K562 (cell line): Measurements from ENCODE around the gene SLC7A14. TPM values are rescaled to one million over a fixed set of nuclear protein-coding genes. Genes with fewer than 3 reads are reported as not detected.
A peak's percentile ranks its signal among the peaks of the same experiment; 100 is the strongest.

Experiments used
- CBFA2T2 ChIP-seq: fragments of 450-650 bp; conservative IDR thresholded peaks from 2 replicates; pipeline ENCODE4 v1.6.1; 2017; ENCODE audit warnings: mild to moderate bottlenecking
- CHD2 ChIP-seq: IDR thresholded peaks from 2 replicates; pipeline ENCODE4 v1.6.1; 2011; ENCODE audit warnings: low read depth, low read length
- DPF2 ChIP-seq: fragments of 450-650 bp; IDR thresholded peaks from 2 replicates; pipeline ENCODE4 v1.6.1; 2016
- ETV6 ChIP-seq, 3 experiments: fragments of 150-350 bp in 1 of 3; sonication (generic) in 1 of 3; formaldehyde crosslinking in 1 of 3; IDR thresholded peaks; 2 replicates each; pipeline versions ENCODE4 v1.6.1 to v1.8.0; 2014 to 2022; ENCODE audit warnings: borderline replicate concordance in 2 of 3, low read depth in 2 of 3, antibody characterized with exemption in 1 of 3, low read length in 1 of 3, mild to moderate bottlenecking in 1 of 3, missing genetic modification reagents in 1 of 3
- HNRNPL ChIP-seq: fragments of 200-400 bp; formaldehyde crosslinking; IDR thresholded peaks from 2 replicates; pipeline ENCODE4 v1.6.1; 2017; ENCODE audit warnings: low read depth, mild to moderate bottlenecking, low read length
- JUN ChIP-seq, 2 experiments: sonication (generic) in 1 of 2; formaldehyde crosslinking in 1 of 2; IDR thresholded peaks; 2 replicates each; pipeline versions ENCODE4 v1.6.1 to v1.8.0; 2012 to 2022; ENCODE audit warnings: borderline replicate concordance in 2 of 2, mild to moderate bottlenecking in 2 of 2, improper control_type of control experiment in 1 of 2, low read depth in 1 of 2, low read length in 1 of 2, missing genetic modification reagents in 1 of 2
- PHB ChIP-seq: fragments of 250-450 bp; sonication (Bioruptor Pico); IDR thresholded peaks from 2 replicates; pipeline ENCODE4 v1.5.0; 2021
- RAD51 ChIP-seq: fragments of 450-650 bp; IDR thresholded peaks from 2 replicates; pipeline ENCODE4 v1.7.1; 2016; ENCODE audit warnings: low read depth, mild to moderate bottlenecking, borderline replicate concordance
- TARDBP ChIP-seq: fragments of 450-650 bp; IDR thresholded peaks from 2 replicates; pipeline ENCODE4 v1.6.1; 2016
- TSC22D4 ChIP-seq: fragments of 450-650 bp; IDR thresholded peaks from 2 replicates; pipeline ENCODE4 v1.6.1; 2016; ENCODE audit warnings: missing genetic modification characterization, missing biosample characterization, control low read depth
- ZEB2 ChIP-seq: fragments of 450-650 bp; IDR thresholded peaks from 2 replicates; pipeline ENCODE4 v1.6.1; 2016
- ZFX ChIP-seq: sonication (generic); formaldehyde crosslinking; IDR thresholded peaks from 2 replicates; pipeline ENCODE4 v1.8.0; 2022; ENCODE audit warnings: mild to moderate bottlenecking, missing genetic modification reagents, moderate library complexity
- ZNF274 ChIP-seq: IDR thresholded peaks from 2 replicates; pipeline ENCODE4 v1.6.1; 2011; ENCODE audit warnings: low read depth, mild to moderate bottlenecking, low read length, moderate library complexity, borderline replicate concordance
- ZNF316 ChIP-seq: fragments of 450-650 bp; IDR thresholded peaks from 2 replicates; pipeline ENCODE4 v1.6.1; 2016
- ZNF431 ChIP-seq: sonication (generic); formaldehyde crosslinking; IDR thresholded peaks from 2 replicates; pipeline ENCODE4 v1.8.0; 2022; ENCODE audit warnings: mild to moderate bottlenecking, missing genetic modification reagents
- ZNF668 ChIP-seq: fragments of 250-450 bp; sonication (Bioruptor Pico); IDR thresholded peaks from 2 replicates; pipeline ENCODE4 v1.8.0; 2022; ENCODE audit warnings: mild to moderate bottlenecking, inconsistent platforms
- ZNF77 ChIP-seq: fragments of 250-450 bp; sonication (Bioruptor Pico); IDR thresholded peaks from 2 replicates; pipeline ENCODE4 v1.5.0; 2020
- polyA plus RNA-seq, 8 experiments: library from polyadenylated mRNA; depleted of rRNA in 4 of 8; stranded (reverse) in 5 of 8; unstranded in 3 of 8; fragments of >200 nt; fragmentation: Nextera tagmentation in 2 of 8; fragmentation: Illumina TruSeq in 1 of 8; extraction: Ambion mirVana in 2 of 8; extraction: Trizol in 1 of 8; gene quantifications; 2 replicates each; pipeline versions ENCODE4 v1.2.1 to v1.2.3, GENCODE V29; 2011 to 2014; ENCODE audit warnings: inconsistent platforms in 1 of 8, missing spikeins in 1 of 8
- total RNA-seq, 7 experiments: library from RNA; depleted of rRNA in 6 of 7; stranded (reverse); fragments of >200 nt in 6 of 7; fragmentation: Illumina TruSeq in 2 of 7; extraction: Trizol in 2 of 7; gene quantifications; 2 replicates each; pipeline versions ENCODE4 v1.2.1 to v1.2.3, GENCODE V29; 2011 to 2021; ENCODE audit warnings: low replicate concordance in 1 of 7
- TF ChIP-seq, protein P1 (sequence below): fragments of 450-650 bp; IDR thresholded peaks from 2 replicates; pipeline ENCODE4 v1.6.1; 2016; ENCODE audit warnings: mild to moderate bottlenecking, moderate library complexity

Gene SLC7A14
- total and polyA plus RNA-seq, 9 of the 15 experiments (the other 6 are each of a cell fraction or from before 2014, with no cell fraction given): not detected

DNA sequence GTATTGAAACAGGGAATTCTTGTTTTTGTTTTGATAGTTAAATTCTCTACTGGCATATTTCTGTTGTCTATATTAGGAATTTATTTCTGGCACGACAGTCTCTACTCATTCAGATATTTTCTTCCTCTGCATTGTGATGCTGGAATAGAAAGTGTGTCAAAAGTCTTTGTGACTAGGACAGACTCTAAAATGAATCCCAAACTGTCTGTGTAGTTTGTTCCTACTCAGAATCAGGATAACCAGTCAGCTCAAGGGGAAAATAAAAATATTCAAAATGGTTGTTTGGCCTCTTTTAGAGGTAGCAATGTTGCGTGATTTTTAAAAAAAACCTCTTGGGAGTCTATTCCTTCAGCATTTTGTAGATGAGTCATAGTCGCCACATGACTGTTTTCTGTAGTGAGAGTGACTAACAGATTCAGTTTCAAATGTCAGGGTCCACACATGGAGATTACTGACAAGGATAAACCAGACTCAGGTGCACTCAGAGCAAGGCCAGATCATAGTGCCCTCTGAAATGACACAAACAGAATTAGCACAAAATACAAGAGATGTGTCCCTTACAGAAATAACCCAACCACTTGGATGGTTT lies 13.1 kb downstream of the SLC7A14 start (continued):
- TF ChIP-seq, protein P1, sequence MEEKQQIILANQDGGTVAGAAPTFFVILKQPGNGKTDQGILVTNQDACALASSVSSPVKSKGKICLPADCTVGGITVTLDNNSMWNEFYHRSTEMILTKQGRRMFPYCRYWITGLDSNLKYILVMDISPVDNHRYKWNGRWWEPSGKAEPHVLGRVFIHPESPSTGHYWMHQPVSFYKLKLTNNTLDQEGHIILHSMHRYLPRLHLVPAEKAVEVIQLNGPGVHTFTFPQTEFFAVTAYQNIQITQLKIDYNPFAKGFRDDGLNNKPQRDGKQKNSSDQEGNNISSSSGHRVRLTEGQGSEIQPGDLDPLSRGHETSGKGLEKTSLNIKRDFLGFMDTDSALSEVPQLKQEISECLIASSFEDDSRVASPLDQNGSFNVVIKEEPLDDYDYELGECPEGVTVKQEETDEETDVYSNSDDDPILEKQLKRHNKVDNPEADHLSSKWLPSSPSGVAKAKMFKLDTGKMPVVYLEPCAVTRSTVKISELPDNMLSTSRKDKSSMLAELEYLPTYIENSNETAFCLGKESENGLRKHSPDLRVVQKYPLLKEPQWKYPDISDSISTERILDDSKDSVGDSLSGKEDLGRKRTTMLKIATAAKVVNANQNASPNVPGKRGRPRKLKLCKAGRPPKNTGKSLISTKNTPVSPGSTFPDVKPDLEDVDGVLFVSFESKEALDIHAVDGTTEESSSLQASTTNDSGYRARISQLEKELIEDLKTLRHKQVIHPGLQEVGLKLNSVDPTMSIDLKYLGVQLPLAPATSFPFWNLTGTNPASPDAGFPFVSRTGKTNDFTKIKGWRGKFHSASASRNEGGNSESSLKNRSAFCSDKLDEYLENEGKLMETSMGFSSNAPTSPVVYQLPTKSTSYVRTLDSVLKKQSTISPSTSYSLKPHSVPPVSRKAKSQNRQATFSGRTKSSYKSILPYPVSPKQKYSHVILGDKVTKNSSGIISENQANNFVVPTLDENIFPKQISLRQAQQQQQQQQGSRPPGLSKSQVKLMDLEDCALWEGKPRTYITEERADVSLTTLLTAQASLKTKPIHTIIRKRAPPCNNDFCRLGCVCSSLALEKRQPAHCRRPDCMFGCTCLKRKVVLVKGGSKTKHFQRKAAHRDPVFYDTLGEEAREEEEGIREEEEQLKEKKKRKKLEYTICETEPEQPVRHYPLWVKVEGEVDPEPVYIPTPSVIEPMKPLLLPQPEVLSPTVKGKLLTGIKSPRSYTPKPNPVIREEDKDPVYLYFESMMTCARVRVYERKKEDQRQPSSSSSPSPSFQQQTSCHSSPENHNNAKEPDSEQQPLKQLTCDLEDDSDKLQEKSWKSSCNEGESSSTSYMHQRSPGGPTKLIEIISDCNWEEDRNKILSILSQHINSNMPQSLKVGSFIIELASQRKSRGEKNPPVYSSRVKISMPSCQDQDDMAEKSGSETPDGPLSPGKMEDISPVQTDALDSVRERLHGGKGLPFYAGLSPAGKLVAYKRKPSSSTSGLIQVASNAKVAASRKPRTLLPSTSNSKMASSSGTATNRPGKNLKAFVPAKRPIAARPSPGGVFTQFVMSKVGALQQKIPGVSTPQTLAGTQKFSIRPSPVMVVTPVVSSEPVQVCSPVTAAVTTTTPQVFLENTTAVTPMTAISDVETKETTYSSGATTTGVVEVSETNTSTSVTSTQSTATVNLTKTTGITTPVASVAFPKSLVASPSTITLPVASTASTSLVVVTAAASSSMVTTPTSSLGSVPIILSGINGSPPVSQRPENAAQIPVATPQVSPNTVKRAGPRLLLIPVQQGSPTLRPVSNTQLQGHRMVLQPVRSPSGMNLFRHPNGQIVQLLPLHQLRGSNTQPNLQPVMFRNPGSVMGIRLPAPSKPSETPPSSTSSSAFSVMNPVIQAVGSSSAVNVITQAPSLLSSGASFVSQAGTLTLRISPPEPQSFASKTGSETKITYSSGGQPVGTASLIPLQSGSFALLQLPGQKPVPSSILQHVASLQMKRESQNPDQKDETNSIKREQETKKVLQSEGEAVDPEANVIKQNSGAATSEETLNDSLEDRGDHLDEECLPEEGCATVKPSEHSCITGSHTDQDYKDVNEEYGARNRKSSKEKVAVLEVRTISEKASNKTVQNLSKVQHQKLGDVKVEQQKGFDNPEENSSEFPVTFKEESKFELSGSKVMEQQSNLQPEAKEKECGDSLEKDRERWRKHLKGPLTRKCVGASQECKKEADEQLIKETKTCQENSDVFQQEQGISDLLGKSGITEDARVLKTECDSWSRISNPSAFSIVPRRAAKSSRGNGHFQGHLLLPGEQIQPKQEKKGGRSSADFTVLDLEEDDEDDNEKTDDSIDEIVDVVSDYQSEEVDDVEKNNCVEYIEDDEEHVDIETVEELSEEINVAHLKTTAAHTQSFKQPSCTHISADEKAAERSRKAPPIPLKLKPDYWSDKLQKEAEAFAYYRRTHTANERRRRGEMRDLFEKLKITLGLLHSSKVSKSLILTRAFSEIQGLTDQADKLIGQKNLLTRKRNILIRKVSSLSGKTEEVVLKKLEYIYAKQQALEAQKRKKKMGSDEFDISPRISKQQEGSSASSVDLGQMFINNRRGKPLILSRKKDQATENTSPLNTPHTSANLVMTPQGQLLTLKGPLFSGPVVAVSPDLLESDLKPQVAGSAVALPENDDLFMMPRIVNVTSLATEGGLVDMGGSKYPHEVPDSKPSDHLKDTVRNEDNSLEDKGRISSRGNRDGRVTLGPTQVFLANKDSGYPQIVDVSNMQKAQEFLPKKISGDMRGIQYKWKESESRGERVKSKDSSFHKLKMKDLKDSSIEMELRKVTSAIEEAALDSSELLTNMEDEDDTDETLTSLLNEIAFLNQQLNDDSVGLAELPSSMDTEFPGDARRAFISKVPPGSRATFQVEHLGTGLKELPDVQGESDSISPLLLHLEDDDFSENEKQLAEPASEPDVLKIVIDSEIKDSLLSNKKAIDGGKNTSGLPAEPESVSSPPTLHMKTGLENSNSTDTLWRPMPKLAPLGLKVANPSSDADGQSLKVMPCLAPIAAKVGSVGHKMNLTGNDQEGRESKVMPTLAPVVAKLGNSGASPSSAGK: peak; percentile 57; the same call in 1 of the 2 replicates
- no peak for TF ChIP-seq ZNF274
- peak; percentile 56 for TF ChIP-seq DPF2
- TF ChIP-seq ZNF316: no peak
- no peak for TF ChIP-seq CHD2
- TF ChIP-seq CBFA2T2: peak; percentile 57
- TF ChIP-seq JUN (IDR thresholded peaks at IDR 0.05; ENCODE audit: borderline replicate concordance, low read depth, low read length): peak; percentile 93
- no peak for TF ChIP-seq JUN (CRISPR knock-in tag; IDR thresholded peaks at IDR 0.05; ENCODE audit: borderline replicate concordance)
- no peak for TF ChIP-seq PHB (CRISPR knock-in tag)
- TF ChIP-seq ETV6 (IDR thresholded peaks at IDR 0.05; ENCODE audit: borderline replicate concordance in 1 of 2, low read depth in 2 of 2, low read length in 1 of 2): no peak
- TF ChIP-seq ETV6 (CRISPR knock-in tag; IDR thresholded peaks at IDR 0.05; ENCODE audit: borderline replicate concordance): no peak
- no peak for TF ChIP-seq ZFX
- TF ChIP-seq ZNF431 (CRISPR knock-in tag): no peak
- TF ChIP-seq TSC22D4: no peak
- TF ChIP-seq TARDBP: no peak
- TF ChIP-seq ZEB2: 0 out of 2 replicates have a peak, but pooled peaks have one; percentile 20
- 0 out of 2 replicates have a peak, but pooled peaks have one; percentile 15 for TF ChIP-seq RAD51
- no peak for TF ChIP-seq HNRNPL
- TF ChIP-seq ZNF77 (CRISPR knock-in tag): no peak
- no peak for TF ChIP-seq ZNF668
